IMR-90 (cell line): ENCODE data around the gene HDDC2.

Experiments
- CHD1 ChIP-seq: IDR thresholded peaks from 2 replicates; pipeline ENCODE4 v1.6.1; 2012; ENCODE audit warnings: low read depth, low read length, improper control_type of control experiment
- CTCF ChIP-seq: conservative IDR thresholded peaks from 2 replicates; pipeline ENCODE4 v1.5.1; 2012; ENCODE audit warnings: mild to moderate bottlenecking, low read depth, low read length, improper control_type of control experiment
- ELK1 ChIP-seq: fragments of 150-350 bp; IDR thresholded peaks from 2 replicates; pipeline ENCODE4 v1.6.1; 2016; ENCODE audit warnings: low read depth, mild to moderate bottlenecking, low read length, moderate library complexity, borderline replicate concordance
- FOS ChIP-seq: fragments of 150-350 bp; IDR thresholded peaks from 2 replicates; pipeline ENCODE4 v1.6.1; 2016; ENCODE audit warnings: low read depth, low read length
- MAFK ChIP-seq: IDR thresholded peaks from 2 replicates; pipeline ENCODE4 v1.6.1; 2012; ENCODE audit warnings: low read depth, low read length, improper control_type of control experiment
- MAZ ChIP-seq: IDR thresholded peaks from 2 replicates; pipeline ENCODE4 v1.6.1; 2012; ENCODE audit warnings: low read depth, mild to moderate bottlenecking, low read length, improper control_type of control experiment, moderate library complexity, borderline replicate concordance
- MXI1 ChIP-seq: IDR thresholded peaks from 2 replicates; pipeline ENCODE4 v1.6.1; 2012; ENCODE audit warnings: low read depth, mild to moderate bottlenecking, low read length, moderate library complexity, borderline replicate concordance
- NFE2L2 ChIP-seq: fragments of 150-350 bp; IDR thresholded peaks from 2 replicates; pipeline ENCODE4 v1.6.1; 2016; ENCODE audit warnings: low read depth, mild to moderate bottlenecking, low read length
- POLR2A ChIP-seq: IDR thresholded peaks from 2 replicates; pipeline ENCODE4 v1.6.1; 2012; ENCODE audit warnings: mild to moderate bottlenecking, low read depth, low read length
- RAD21 ChIP-seq: IDR thresholded peaks from 2 replicates; pipeline ENCODE4 v1.6.1; 2012; ENCODE audit warnings: low read length, improper control_type of control experiment
- RCOR1 ChIP-seq: IDR thresholded peaks from 2 replicates; pipeline ENCODE4 v1.6.1; 2012; ENCODE audit warnings: mild to moderate bottlenecking, low read length, improper control_type of control experiment; ENCODE audit not compliant: insufficient replicate concordance
- RFX5 ChIP-seq: IDR thresholded peaks from 2 replicates; pipeline ENCODE4 v1.8.0; 2012; ENCODE audit warnings: low read depth, mild to moderate bottlenecking, low read length, moderate library complexity
- SMC3 ChIP-seq: fragments of 150-350 bp; IDR thresholded peaks from 2 replicates; pipeline ENCODE4 v1.6.1; 2016; ENCODE audit warnings: low read depth, mild to moderate bottlenecking, antibody characterized with exemption, low read length, moderate library complexity
- USF2 ChIP-seq: fragments of 150-350 bp; IDR thresholded peaks from 2 replicates; pipeline ENCODE4 v1.6.1; 2017; ENCODE audit warnings: mild to moderate bottlenecking, antibody characterized with exemption, low read length, low read depth

GRCh38 chr6:125337706-125338105 lies 35.9 kb upstream of the HDDC2 start:
- TF ChIP-seq CTCF: no peak
- no peak for TF ChIP-seq POLR2A
- no peak for TF ChIP-seq RAD21
- no peak for TF ChIP-seq CHD1
- TF ChIP-seq RFX5: no peak
- no peak for TF ChIP-seq NFE2L2
- no peak for TF ChIP-seq SMC3
- no peak for TF ChIP-seq FOS
- no peak for TF ChIP-seq ELK1
- TF ChIP-seq MAZ: no peak
- TF ChIP-seq USF2: no peak
- no peak for TF ChIP-seq MAFK
- no peak for TF ChIP-seq RCOR1
- no peak for TF ChIP-seq MXI1
